T-helper 17 cell (primary cell): ENCODE measurements around the gene TRIM49D1. TPM values are rescaled to one million over a fixed set of nuclear protein-coding genes. Genes with fewer than 3 reads are reported as not detected.
"Not testable (repeated sequence)": the region's sequence is repeated elsewhere in the genome, so short reads cannot be mapped to it uniquely, and the experiment has no call there.

Experiments
- ATAC-seq: fragments of 150-1000 bp; cut with Tn5 transposase; 2 replicates; pipeline ENCODE4 v1.10.0; 2021; ENCODE audit warnings: mild to moderate bottlenecking, moderate library complexity
- DNase-seq, 3 donors: peaks; one replicate each; pipeline versions ENCODE4 v3.0.0 to v3.0.0-alpha.2; 2020 to 2021
- H3K9me3 ChIP-seq: one replicate; pipeline ENCODE4 v1.7.0; 2013; ENCODE audit warnings: low read length, mild to moderate bottlenecking; ENCODE audit not compliant: control insufficient read depth, poor library complexity, severe bottlenecking
- H3K27ac Mint-ChIP-seq: one replicate; pipeline ENCODE4 v1.8.0; 2022; ENCODE audit warnings: mild to moderate bottlenecking, moderate library complexity, mixed read lengths
- H3K27me3 Mint-ChIP-seq: one replicate; pipeline ENCODE4 v1.8.0; 2022; ENCODE audit warnings: mixed read lengths
- H3K36me3 Mint-ChIP-seq: one replicate; pipeline ENCODE4 v1.8.0; 2022; ENCODE audit warnings: low read depth, mixed read lengths
- H3K4me1 Mint-ChIP-seq: one replicate; pipeline ENCODE4 v1.8.0; 2022; ENCODE audit warnings: mild to moderate bottlenecking, mixed read lengths
- H3K4me3 Mint-ChIP-seq: one replicate; pipeline ENCODE4 v1.8.0; 2022; ENCODE audit warnings: mild to moderate bottlenecking, moderate library complexity, mixed read lengths
- total RNA-seq, 4 donors: library from RNA in 2 of 4; stranded (reverse) in 2 of 4; gene quantifications; one replicate each; pipeline ENCODE4 v1.2.3 and lab custom pipeline; 2022 to 2026

The TRIM49D1 gene
- total RNA-seq (not detected), total RNA-seq (lab: John Stamatoyannopoulos, UW) (0 reads per million in 2 donors)

GRCh38 chr11:89922195-89922660, at the start of gene TRIM49D1:
Gene TRIM49D1 (minus strand): TSS chr11:89922245. CDS start chr11:89917710, 4,535 bp downstream.
- H3K9me3 ChIP-seq, result no peaks in the 10 kb centered on the region
- no peaks in the 10 kb centered on the region for H3K36me3 Mint-ChIP-seq
- DNase-seq, result no peak
- H3K27ac Mint-ChIP-seq, result no peak within 1 kb of the TSS
- ATAC-seq, result no peak
- H3K4me1 Mint-ChIP-seq, result no peaks in the 10 kb centered on the region
- no peak within 1 kb of the TSS for H3K4me3 Mint-ChIP-seq
- H3K27me3 Mint-ChIP-seq, result no peaks in the 10 kb centered on the region

GRCh38 chr11:89965737-89966136, 43.7 kb upstream of the TRIM49D1 start, which contains the start of gene TRIM64:
Gene TRIM64 (plus strand): TSS chr11:89966037. CDS start chr11:89968504, 2,467 bp downstream.
- H3K36me3 Mint-ChIP-seq, DNase-seq, H3K9me3 ChIP-seq, H3K4me3 Mint-ChIP-seq, H3K4me1 Mint-ChIP-seq, H3K27me3 Mint-ChIP-seq, H3K27ac Mint-ChIP-seq, ATAC-seq: not testable (repeated sequence)

GRCh38 chr11:89960833-89961232, 38.8 kb upstream of the TRIM49D1 start:
- H3K27ac Mint-ChIP-seq, DNase-seq, H3K4me3 Mint-ChIP-seq, H3K9me3 ChIP-seq, H3K4me1 Mint-ChIP-seq, ATAC-seq, H3K36me3 Mint-ChIP-seq, H3K27me3 Mint-ChIP-seq: not testable (repeated sequence)

- H3K27ac Mint-ChIP-seq, DNase-seq, ATAC-seq, H3K36me3 Mint-ChIP-seq, H3K27me3 Mint-ChIP-seq, H3K9me3 ChIP-seq, H3K4me3 Mint-ChIP-seq, H3K4me1 Mint-ChIP-seq: not testable (repeated sequence)
Observed at GRCh38 chr11:89923764-89924163, 1.7 kb upstream of the TRIM49D1 start, which contains the start of gene TRIM49D2. Gene TRIM49D2 (plus strand): TSS chr11:89924064. CDS start chr11:89926762, 2,698 bp downstream.

- H3K9me3 ChIP-seq, ATAC-seq, H3K4me3 Mint-ChIP-seq, H3K27me3 Mint-ChIP-seq, H3K27ac Mint-ChIP-seq, DNase-seq, H3K36me3 Mint-ChIP-seq, H3K4me1 Mint-ChIP-seq: not testable (repeated sequence)
Observed at GRCh38 chr11:89900809-89901208, 21.2 kb downstream of the TRIM49D1 start.

- not testable (repeated sequence) for H3K27me3 Mint-ChIP-seq, H3K9me3 ChIP-seq, H3K4me3 Mint-ChIP-seq, H3K36me3 Mint-ChIP-seq, ATAC-seq, H3K27ac Mint-ChIP-seq, H3K4me1 Mint-ChIP-seq, DNase-seq
Observed at GRCh38 chr11:89893245-89893644, 28.8 kb downstream of the TRIM49D1 start.

- not testable (repeated sequence) for H3K36me3 Mint-ChIP-seq, H3K9me3 ChIP-seq, H3K4me3 Mint-ChIP-seq, H3K27ac Mint-ChIP-seq, DNase-seq, H3K27me3 Mint-ChIP-seq, ATAC-seq, H3K4me1 Mint-ChIP-seq
Observed at GRCh38 chr11:89877511-89877910, 44.5 kb downstream of the TRIM49D1 start.

GRCh38 chr11:89872588-89872987, 49.5 kb downstream of the TRIM49D1 start:
- not testable (repeated sequence) for H3K9me3 ChIP-seq, DNase-seq, H3K36me3 Mint-ChIP-seq, ATAC-seq, H3K4me1 Mint-ChIP-seq, H3K27me3 Mint-ChIP-seq, H3K27ac Mint-ChIP-seq, H3K4me3 Mint-ChIP-seq

GRCh38 chr11:89865223-89865622, 56.8 kb downstream of the TRIM49D1 start:
- H3K27me3 Mint-ChIP-seq, ATAC-seq, H3K4me1 Mint-ChIP-seq, H3K9me3 ChIP-seq, H3K4me3 Mint-ChIP-seq, H3K27ac Mint-ChIP-seq, H3K36me3 Mint-ChIP-seq, DNase-seq: not testable (repeated sequence)

- not testable (repeated sequence) for H3K36me3 Mint-ChIP-seq, H3K4me3 Mint-ChIP-seq, ATAC-seq, H3K27ac Mint-ChIP-seq, H3K27me3 Mint-ChIP-seq, H3K9me3 ChIP-seq, H3K4me1 Mint-ChIP-seq
- peak in 1 of 3 donors; percentile 7 for DNase-seq
Observed at GRCh38 chr11:89863906-89864704, 57.9 kb downstream of the TRIM49D1 start.

Other genes starting within 250 kb of the TRIM49D1 start
- gene TRIM77, start 211.9 kb downstream of the TRIM49D1 start, total RNA-seq, result not detected
- gene TRIM49, start 113.7 kb downstream of the TRIM49D1 start, total RNA-seq, result not detected
- not detected for gene TRIM64B, start 43.8 kb downstream of the TRIM49D1 start, total RNA-seq
- gene TRIM49D2, start 1.8 kb upstream of the TRIM49D1 start, total RNA-seq, result not detected
- gene TRIM64, start 43.8 kb upstream of the TRIM49D1 start, total RNA-seq, result not detected
- gene TRIM49C, start 108.9 kb upstream of the TRIM49D1 start, total RNA-seq, result not detected
- gene UBTFL1, start 163.7 kb upstream of the TRIM49D1 start, total RNA-seq, result not detected
- not detected for gene NAALAD2, start 212.4 kb upstream of the TRIM49D1 start, total RNA-seq